Activated T-cell treated with anti-CD3 and anti-CD28 coated beads, Interleukin-2, amount 50 U/mL, for 48 hours (primary cell): ENCODE data around the gene MTFR1L.
"Not testable (repeated sequence)": the region's sequence is repeated elsewhere in the genome, so short reads cannot be mapped to it uniquely, and the experiment has no call there.

ENCODE experiments used
- DNase-seq, 2 experiments: peaks; one replicate each; pipeline ENCODE4 v3.0.0-alpha.2; 2020

Gene MTFR1L

DNA sequence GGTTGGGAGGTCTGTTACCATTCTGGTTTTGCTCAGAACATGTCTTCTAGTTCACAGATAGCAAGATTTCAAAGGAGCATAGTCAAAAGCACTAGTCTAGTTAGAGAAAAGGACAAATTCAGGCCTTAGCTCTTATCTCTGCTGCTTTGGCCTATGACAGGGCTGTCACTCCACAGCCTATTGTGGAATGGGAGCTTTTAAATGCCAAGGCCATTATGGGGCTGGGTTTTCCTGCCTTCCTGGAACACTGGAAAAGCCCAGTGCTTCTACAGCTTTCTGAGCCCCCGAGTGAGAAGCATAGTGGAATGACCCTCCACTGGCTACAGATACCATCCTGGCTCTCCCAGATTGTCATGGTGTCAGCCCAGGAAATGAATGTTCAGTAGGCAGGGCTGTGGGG lies 9.3 kb downstream of the MTFR1L start:
- no peak for DNase-seq

GRCh38 chr1:25831569-25832196 lies 11.9 kb downstream of the MTFR1L start:
- DNase-seq, result no peak

- DNase-seq, result no peak
These were observed 12.7 kb downstream of the MTFR1L start for GRCh38 chr1:25832336-25833037.

GRCh38 chr1:25833158-25833557 lies 13.4 kb downstream of the MTFR1L start:
- no peak for DNase-seq

DNA sequence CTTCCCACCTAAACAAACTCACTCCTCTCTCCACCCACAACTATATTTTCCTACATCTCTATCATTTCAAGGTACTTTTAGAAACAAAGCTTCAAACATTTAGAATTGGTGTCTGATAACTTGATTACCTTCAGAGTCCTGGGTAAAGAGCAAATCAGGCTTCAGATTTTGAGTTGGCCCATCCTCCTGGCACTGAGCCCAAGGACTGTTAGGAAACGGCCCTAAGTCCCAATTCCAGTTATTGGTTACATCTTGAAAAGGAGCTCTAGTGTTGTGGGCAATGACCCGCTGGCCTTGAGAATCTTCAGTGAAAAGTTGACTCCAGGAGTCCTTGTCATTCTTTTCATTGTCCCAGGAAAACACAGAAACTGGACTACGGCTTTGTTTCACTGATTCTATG lies 15.1 kb downstream of the MTFR1L start:
- DNase-seq, result no peak

- no peak for DNase-seq
These were observed 16.9 kb downstream of the MTFR1L start for GRCh38 chr1:25836695-25837094.

GRCh38 chr1:25837262-25837875 lies 17.6 kb downstream of the MTFR1L start:
- DNase-seq, result no peak

GRCh38 chr1:25839808-25840207 lies 20.1 kb downstream of the MTFR1L start:
- DNase-seq, result not testable (repeated sequence)

- DNase-seq, result no peak
These were observed 23.7 kb downstream of the MTFR1L start for GRCh38 chr1:25843483-25843882.

GRCh38 chr1:25844536-25845337 lies 25.0 kb downstream of the MTFR1L start:
- no peak for DNase-seq

GRCh38 chr1:25845664-25846063 lies 25.9 kb downstream of the MTFR1L start:
- no peak for DNase-seq

GRCh38 chr1:25847929-25848328 lies 28.2 kb downstream of the MTFR1L start:
- no peak for DNase-seq

DNA sequence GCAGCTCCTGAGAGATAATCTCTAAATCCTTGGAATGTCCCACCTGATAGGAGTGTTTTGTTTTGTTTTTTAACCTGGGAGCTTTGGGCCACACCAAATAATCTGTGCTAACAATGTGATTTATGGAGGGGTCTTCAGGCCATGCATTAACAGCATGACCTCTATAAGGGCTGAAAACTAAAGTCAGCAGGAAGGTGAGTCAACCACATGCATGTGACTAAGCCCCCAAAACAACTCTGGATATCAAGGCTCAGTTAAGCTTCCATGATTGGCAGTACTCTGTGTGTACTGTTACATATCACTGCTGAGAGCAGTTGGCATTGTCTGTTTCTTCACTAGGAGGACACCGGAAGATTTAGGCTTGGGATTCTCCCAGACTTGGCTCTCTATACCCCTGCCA lies 28.8 kb downstream of the MTFR1L start:
- DNase-seq, result no peak

DNA sequence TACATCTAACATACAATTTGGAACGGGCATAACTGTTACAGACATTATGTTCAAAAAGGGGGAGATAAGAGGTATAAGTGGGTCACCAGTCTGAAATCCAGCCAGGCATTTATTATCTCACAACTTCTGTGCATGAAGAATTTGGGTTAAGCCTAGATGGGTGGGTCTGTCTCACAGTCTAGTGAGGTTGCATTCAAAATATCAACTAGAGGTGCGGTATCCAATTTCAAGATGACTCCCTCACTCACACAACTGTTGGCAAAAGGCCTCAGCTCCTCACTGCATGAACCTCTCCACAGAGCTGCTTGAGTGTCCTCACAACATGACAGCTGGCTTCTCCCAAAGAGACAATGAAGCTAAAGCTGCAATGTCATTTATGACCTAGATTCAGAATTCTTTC lies 34.8 kb downstream of the MTFR1L start:
- DNase-seq, result no peak

- no peak for DNase-seq
These were observed 37.1 kb downstream of the MTFR1L start for GRCh38 chr1:25856856-25857255.

- DNase-seq, result no peak
These were observed 38.7 kb downstream of the MTFR1L start for GRCh38 chr1:25858494-25858893.

DNA sequence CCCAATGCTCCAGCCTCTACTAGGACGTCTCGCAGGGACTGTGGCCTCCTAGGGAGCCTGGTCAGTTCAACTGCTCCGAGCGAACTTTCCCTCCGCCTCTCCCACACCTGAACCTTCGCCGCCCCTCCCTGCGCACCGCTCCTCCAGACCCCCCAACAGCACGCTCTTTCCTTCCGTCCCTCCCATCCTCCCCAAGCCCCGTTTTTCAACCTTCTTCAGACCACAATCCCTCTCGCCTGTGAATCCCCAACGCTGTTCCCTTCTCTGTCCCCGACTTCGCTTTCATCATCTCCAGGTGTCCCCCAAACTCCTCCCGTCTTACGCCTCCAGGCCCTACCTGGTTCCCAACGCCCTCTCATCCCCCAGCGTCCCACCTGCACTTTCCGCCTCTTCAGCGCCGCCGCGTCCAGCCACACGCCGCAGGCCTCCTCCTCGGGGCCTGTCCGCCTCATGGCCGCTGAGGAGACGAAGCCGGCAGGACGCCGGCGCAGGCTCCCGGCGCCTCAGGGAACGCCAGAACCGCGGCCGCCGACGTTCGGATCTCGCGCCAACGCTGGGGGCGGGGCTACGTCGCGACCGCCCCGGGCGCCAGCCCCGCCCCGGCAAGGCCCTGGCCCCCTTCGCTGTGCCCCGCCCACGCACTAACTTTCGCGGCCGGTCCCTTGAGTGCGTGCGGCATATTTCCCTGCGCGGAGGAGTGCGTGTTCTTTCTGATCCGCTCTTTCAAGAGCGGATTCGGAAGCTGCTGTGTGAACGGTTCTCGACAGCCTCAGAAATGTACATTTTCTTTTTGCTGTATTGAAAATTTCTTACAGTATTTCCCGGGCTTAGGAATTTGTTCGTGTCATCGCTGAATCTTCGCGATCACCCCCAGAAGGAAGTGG lies 39.4 kb downstream of the MTFR1L start, which contains the start of gene AUNIP:
AUNIP (minus strand) TSS at position 552 of the 884 bp plus-strand sequence; CDS start at position 452, 100 bp downstream.
- peak; percentile 92 to 93 for DNase-seq

- no peak for DNase-seq
These were observed 41.8 kb downstream of the MTFR1L start for GRCh38 chr1:25861316-25862286.

- no peak for DNase-seq
These were observed 43.2 kb downstream of the MTFR1L start for GRCh38 chr1:25862785-25863485.
